Measurements from ENCODE around the gene MPST.
"Not testable (repeated sequence)": the region's sequence is repeated elsewhere in the genome, so short reads cannot be mapped to it uniquely, and the experiment has no call there.

The MPST gene

GRCh38 chr22:36988075-36988832 lies 31.3 kb upstream of the MPST start:
- TF ChIP-seq CTCF (IDR thresholded peaks at IDR 0.05; ENCODE audit: low read depth, low read length) (no peak), MYC (IDR thresholded peaks at IDR 0.05; ENCODE audit: low read depth, low read length) (no peak), MAX (IDR thresholded peaks at IDR 0.05; ENCODE audit: low read depth, low read length) (no peak), POLR2A (IDR thresholded peaks at IDR 0.05; ENCODE audit: extremely low read depth, insufficient read length) (no peak)
- H3K4me3 ChIP-seq (ENCODE audit: low read depth, low read length): no peak overlapping the region
- DNase-seq (ENCODE audit: low read depth): no peak

DNA sequence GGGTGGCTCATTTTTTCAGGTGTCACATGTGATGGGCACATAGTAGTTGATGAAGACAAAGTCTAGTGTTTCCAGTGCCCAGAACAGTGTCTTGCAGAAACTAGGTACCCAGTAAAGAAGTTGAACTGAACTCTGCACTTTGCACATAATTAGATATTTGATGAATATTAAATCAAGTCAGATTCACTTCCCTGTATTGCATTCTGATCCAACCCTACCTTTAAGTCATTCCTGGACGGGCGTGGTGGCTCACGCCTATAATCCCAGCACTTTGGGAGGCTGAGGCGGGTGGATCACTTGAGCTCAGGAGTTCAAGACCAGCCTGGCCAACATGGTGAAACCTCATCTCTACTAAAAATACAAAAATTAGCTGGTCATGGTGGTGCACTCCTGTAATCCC lies 30.5 kb upstream of the MPST start:
- H3K4me3 ChIP-seq (ENCODE audit: low read depth, low read length); DNase-seq (ENCODE audit: low read depth): not testable (repeated sequence)

DNA sequence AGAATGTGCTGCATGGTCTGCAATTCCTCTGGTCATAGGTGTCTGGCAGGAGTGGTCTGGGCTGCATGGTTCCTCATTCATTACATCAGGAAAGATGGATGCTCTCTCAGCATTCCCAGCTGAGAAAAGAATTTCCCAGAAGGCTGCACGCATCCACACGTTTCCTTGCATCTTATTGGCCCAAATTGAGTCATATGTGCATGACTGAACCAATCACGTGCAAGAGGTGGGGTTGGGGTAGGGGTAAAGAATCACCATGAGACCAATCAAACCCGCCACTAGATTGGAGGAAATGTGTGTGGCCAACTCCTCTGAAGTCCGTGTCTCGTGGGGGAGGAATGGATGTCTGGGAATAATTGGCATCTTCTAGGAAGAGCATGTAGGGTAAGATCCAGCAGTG lies 29.1 kb upstream of the MPST start:
- DNase-seq (ENCODE audit: low read depth): no peak
- TF ChIP-seq MAX (IDR thresholded peaks at IDR 0.05; ENCODE audit: low read depth, low read length) (no peak), MYC (IDR thresholded peaks at IDR 0.05; ENCODE audit: low read depth, low read length) (no peak), POLR2A (IDR thresholded peaks at IDR 0.05; ENCODE audit: extremely low read depth, insufficient read length) (no peak), CTCF (IDR thresholded peaks at IDR 0.05; ENCODE audit: low read depth, low read length) (no peak)
- no peak overlapping the region for H3K4me3 ChIP-seq (ENCODE audit: low read depth, low read length)

DNA sequence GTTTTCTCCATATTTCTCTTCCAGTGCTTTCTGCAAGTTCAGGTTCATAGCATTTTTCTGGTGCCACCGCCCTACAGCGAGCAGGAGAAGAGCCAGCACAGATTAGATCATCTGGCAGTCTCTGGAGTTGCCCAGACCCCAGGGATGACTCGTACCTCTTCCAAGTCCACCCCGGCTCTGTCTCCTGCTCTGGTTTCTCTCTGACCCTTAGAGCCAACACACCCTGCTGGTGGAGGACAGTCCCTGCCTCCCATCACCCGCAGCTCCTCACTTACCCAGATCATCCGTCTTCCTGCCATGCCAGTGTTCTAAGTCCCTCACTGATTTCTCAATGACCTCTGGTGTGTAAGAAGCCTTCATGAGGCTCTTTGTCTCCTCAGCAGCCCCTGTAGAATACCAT lies 28.3 kb upstream of the MPST start:
- DNase-seq (ENCODE audit: low read depth): no peak
- TF ChIP-seq POLR2A (IDR thresholded peaks at IDR 0.05; ENCODE audit: extremely low read depth, insufficient read length): no peak
- TF ChIP-seq CTCF (IDR thresholded peaks at IDR 0.05; ENCODE audit: low read depth, low read length): no peak
- TF ChIP-seq MAX (IDR thresholded peaks at IDR 0.05; ENCODE audit: low read depth, low read length): no peak
- no peak for TF ChIP-seq MYC (IDR thresholded peaks at IDR 0.05; ENCODE audit: low read depth, low read length)
- H3K4me3 ChIP-seq (ENCODE audit: low read depth, low read length): no peak overlapping the region

DNA sequence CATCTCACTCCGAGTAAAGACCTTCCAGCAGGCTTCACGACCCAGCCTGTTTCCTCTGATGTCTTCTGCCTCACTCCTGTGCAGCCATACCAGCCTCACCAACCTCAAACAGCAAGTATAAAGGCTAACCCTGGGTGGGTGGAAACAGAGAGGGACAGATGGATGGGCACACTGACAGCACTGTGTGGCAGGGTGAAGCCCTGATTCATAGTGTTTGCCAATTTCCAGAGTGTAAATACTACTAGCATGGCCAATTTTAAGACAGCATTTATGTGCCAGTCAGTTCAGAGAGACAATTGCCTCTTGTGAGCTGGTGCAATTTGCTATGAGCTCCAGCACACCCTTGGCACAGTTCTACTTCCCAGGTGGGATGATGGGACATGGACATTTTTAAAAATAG lies 21.8 kb upstream of the MPST start:
- H3K4me3 ChIP-seq (ENCODE audit: low read depth, low read length): no peak overlapping the region
- no peak for DNase-seq (ENCODE audit: low read depth)
- no peak for TF ChIP-seq MAX (IDR thresholded peaks at IDR 0.05; ENCODE audit: low read depth, low read length)
- TF ChIP-seq MYC (IDR thresholded peaks at IDR 0.05; ENCODE audit: low read depth, low read length): no peak
- TF ChIP-seq POLR2A (IDR thresholded peaks at IDR 0.05; ENCODE audit: extremely low read depth, insufficient read length): no peak
- no peak for TF ChIP-seq CTCF (IDR thresholded peaks at IDR 0.05; ENCODE audit: low read depth, low read length)

DNA sequence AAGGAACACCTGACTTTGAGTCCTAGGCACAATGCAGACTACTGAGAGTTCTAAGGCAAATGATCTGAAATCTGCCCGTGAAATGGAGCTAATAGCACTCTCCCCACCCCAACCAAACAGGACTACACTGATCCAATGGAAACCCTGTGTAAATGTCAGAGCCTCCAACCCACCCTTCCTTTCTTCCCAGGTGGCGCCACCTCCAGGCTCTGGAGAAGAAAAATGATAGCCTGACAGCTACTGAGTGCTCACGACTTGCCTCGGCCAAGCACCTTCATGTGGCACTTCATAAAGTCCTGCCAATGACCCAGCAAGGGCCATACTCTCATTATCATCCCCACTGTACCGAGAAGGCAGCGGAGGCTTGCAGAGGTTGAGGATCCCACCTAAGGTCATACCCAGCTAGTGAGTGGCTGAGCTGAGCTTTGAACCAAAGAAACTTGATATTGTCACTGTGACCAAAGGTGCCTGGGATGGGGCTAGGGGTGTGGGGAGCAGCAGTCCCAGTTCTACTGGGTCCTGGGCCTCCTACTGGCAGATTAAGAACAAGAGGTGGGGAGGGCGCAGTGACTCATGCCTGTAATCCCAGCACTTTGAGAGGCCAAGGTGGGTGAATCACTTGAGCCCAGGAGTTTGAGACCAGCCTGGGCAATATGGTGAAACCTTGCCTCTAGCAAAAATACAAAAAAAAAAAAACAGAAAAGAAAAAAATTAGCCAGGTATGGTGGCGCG lies 20.8 kb upstream of the MPST start:
- no peak for DNase-seq (ENCODE audit: low read depth)
- TF ChIP-seq MYC (IDR thresholded peaks at IDR 0.05; ENCODE audit: low read depth, low read length): no peak
- TF ChIP-seq CTCF (IDR thresholded peaks at IDR 0.05; ENCODE audit: low read depth, low read length): peak; percentile 20
- no peak overlapping the region for H3K4me3 ChIP-seq (ENCODE audit: low read depth, low read length)

Measured in NB4 (cell line).